A549 (cell line): Measurements from ENCODE around the gene UNKL. TPM values are rescaled to one million over a fixed set of nuclear protein-coding genes. Genes with fewer than 3 reads are reported as not detected.

ENCODE experiments used
- ATAC-seq, 2 experiments: fragments of 200-7000 bp in 1 of 2; fragments of >200 bp in 1 of 2; cut with Nextera tagmentation in 1 of 2; cut with Tn5 transposase in 1 of 2; 3 replicates each; pipeline versions ENCODE4 v1.8.0 to v1.9.1; 2018 to 2020; ENCODE audit warnings: mild to moderate bottlenecking in 1 of 2, moderate library complexity in 1 of 2
- CTCF ChIA-PET: fragments of 300-600 bp; sonication (Branson Sonifier 250); formaldehyde crosslinking; extraction: SDS; loops from one replicate; lab custom pipeline; 2021; ENCODE audit warnings: antibody characterized with exemption, inconsistent platforms; lab: Yijun Ruan, JAX
- POLR2A ChIA-PET: fragments of 350-600 bp; formaldehyde crosslinking; extraction: SDS; loops from one replicate; lab custom pipeline; 2021; ENCODE audit warnings: antibody characterized with exemption, inconsistent platforms; lab: Yijun Ruan, JAX
- DNase-seq, 2 experiments: peaks; one replicate each; pipeline versions ENCODE4 v3.0.0 to v3.0.0-alpha.2; 2011 to 2016; ENCODE audit warnings: low read depth in 1 of 2, low spot score in 1 of 2
- FAIRE-seq: peaks from 2 replicates; lab custom pipeline; 2011; peaks lifted over from hg19 to GRCh38; lab: Jason Lieb, UNC
- H3K27ac ChIP-seq, 2 experiments: fragments of >200 bp; sonication (Bioruptor Twin); formaldehyde crosslinking; 3 replicates each; pipeline ENCODE4 v1.5.1; 2016 to 2017
- H3K4me1 ChIP-seq: fragments of >200 bp; sonication (Bioruptor Twin); formaldehyde crosslinking; 3 replicates; pipeline ENCODE4 v1.6.1; 2016
- H3K4me2 ChIP-seq: fragments of >200 bp; sonication (Bioruptor Twin); formaldehyde crosslinking; 3 replicates; pipeline ENCODE4 v1.6.1; 2016
- H3K4me3 ChIP-seq: fragments of >200 bp; sonication (Bioruptor Twin); formaldehyde crosslinking; 3 replicates; pipeline ENCODE4 v1.5.1; 2016
- H3K9me3 ChIP-seq: fragments of >200 bp; sonication (Bioruptor Twin); formaldehyde crosslinking; 3 replicates; pipeline ENCODE4 v1.6.1; 2016
- ATOH8 ChIP-seq: fragments of 250-450 bp; sonication (Bioruptor Pico); IDR thresholded peaks from 2 replicates; pipeline ENCODE4 v1.5.0; 2020; ENCODE audit warnings: low read depth, mild to moderate bottlenecking, moderate library complexity
- CBX2 ChIP-seq: fragments of 200-600 bp; sonication (generic); IDR thresholded peaks from 2 replicates; pipeline ENCODE4 v1.6.1; 2016; ENCODE audit warnings: low read depth, mild to moderate bottlenecking, borderline replicate concordance
- CEBPB ChIP-seq, 2 experiments: fragments of >200 bp in 1 of 2; sonication (Bioruptor Twin) in 1 of 2; formaldehyde crosslinking in 1 of 2; IDR thresholded peaks; 2 replicates each; pipeline ENCODE4 v1.6.1; 2012 to 2016
- CHD2 ChIP-seq: fragments of 150-350 bp; IDR thresholded peaks from 2 replicates; pipeline ENCODE4 v1.6.1; 2014; ENCODE audit warnings: low read length; ENCODE audit not compliant: partially characterized antibody
- FOSL2 ChIP-seq, 2 experiments: fragments of 450-650 bp in 1 of 2; fragments of >200 bp in 1 of 2; sonication (Bioruptor Twin) in 1 of 2; formaldehyde crosslinking; IDR thresholded peaks; 2 replicates each; pipeline versions ENCODE4 v1.5.0 to v1.6.1; 2016 to 2020; ENCODE audit warnings: mild to moderate bottlenecking in 1 of 2, moderate library complexity in 1 of 2
- FOXS1 ChIP-seq: fragments of 250-450 bp; sonication (Bioruptor Pico); IDR thresholded peaks from 2 replicates; pipeline ENCODE4 v1.5.0; 2020; ENCODE audit warnings: mild to moderate bottlenecking, moderate library complexity
- HDAC2 ChIP-seq: fragments of 200-600 bp; sonication (generic); IDR thresholded peaks from 2 replicates; pipeline ENCODE4 v1.6.1; 2016
- HEYL ChIP-seq: fragments of 250-450 bp; sonication (Bioruptor Pico); IDR thresholded peaks from 2 replicates; pipeline ENCODE4 v1.8.0; 2021; ENCODE audit warnings: mild to moderate bottlenecking, moderate library complexity
- HOXA7 ChIP-seq: fragments of 250-450 bp; sonication (Bioruptor Pico); IDR thresholded peaks from 2 replicates; pipeline ENCODE4 v1.5.0; 2020; ENCODE audit warnings: mild to moderate bottlenecking, moderate library complexity
- JUN ChIP-seq, 2 experiments: fragments of >200 bp; sonication (Bioruptor Twin); formaldehyde crosslinking; IDR thresholded peaks; 2 replicates in 1 of 2; 3 replicates in 1 of 2; pipeline ENCODE4 v1.6.1; 2016 to 2017
- JUNB ChIP-seq: fragments of >200 bp; sonication (Bioruptor Twin); formaldehyde crosslinking; IDR thresholded peaks from 2 replicates; pipeline ENCODE4 v1.6.1; 2016
- MAX ChIP-seq: IDR thresholded peaks from 2 replicates; pipeline ENCODE4 v1.6.1; 2012
- PHF8 ChIP-seq: fragments of 200-600 bp; sonication (generic); IDR thresholded peaks from 2 replicates; pipeline ENCODE4 v1.6.1; 2016; ENCODE audit warnings: low read depth, mild to moderate bottlenecking, antibody characterized with exemption, moderate library complexity, borderline replicate concordance
- POLR2A ChIP-seq: IDR thresholded peaks from 2 replicates; pipeline ENCODE4 v1.6.1; 2012; ENCODE audit warnings: mild to moderate bottlenecking, low read length
- RCOR1 ChIP-seq: fragments of 150-350 bp; IDR thresholded peaks from 2 replicates; pipeline ENCODE4 v1.6.1; 2014; ENCODE audit warnings: antibody characterized with exemption, low read length, low read depth
- RNF2 ChIP-seq: fragments of 200-600 bp; sonication (generic); IDR thresholded peaks from 2 replicates; pipeline ENCODE4 v1.6.1; 2016; ENCODE audit warnings: low read depth, mild to moderate bottlenecking, antibody characterized with exemption, moderate library complexity, borderline replicate concordance
- SMC3 ChIP-seq: fragments of >200 bp; sonication (Bioruptor Twin); formaldehyde crosslinking; IDR thresholded peaks from 3 replicates; pipeline ENCODE4 v1.6.1; 2018; ENCODE audit warnings: inconsistent platforms
- SREBF2 ChIP-seq: fragments of 450-650 bp; IDR thresholded peaks from 2 replicates; pipeline ENCODE4 v1.6.1; 2014; ENCODE audit warnings: mild to moderate bottlenecking, moderate library complexity
- USF2 ChIP-seq: fragments of 450-650 bp; IDR thresholded peaks from 2 replicates; pipeline ENCODE4 v1.6.1; 2014; ENCODE audit warnings: antibody characterized with exemption
- ZFP36 ChIP-seq: fragments of 450-650 bp; IDR thresholded peaks from 2 replicates; pipeline ENCODE4 v1.6.1; 2014; ENCODE audit warnings: borderline replicate concordance; ENCODE audit not compliant: partially characterized antibody
- ZNF302 ChIP-seq: fragments of 250-450 bp; sonication (Bioruptor Pico); IDR thresholded peaks from 2 replicates; pipeline ENCODE4 v1.9.0; 2021; ENCODE audit warnings: inconsistent platforms, mild to moderate bottlenecking, moderate library complexity
- ZSCAN20 ChIP-seq: fragments of 250-450 bp; sonication (Bioruptor Pico); IDR thresholded peaks from 2 replicates; pipeline ENCODE4 v1.8.0; 2022; ENCODE audit warnings: mild to moderate bottlenecking, moderate library complexity
- WGBS: methylation state at CpG from one replicate; pipeline ENCODE4 v1.1.6; 2017; ENCODE audit errors: missing lambda C conversion rate; 5-methylcytosine and 5-hydroxymethylcytosine counted together
- polyA plus RNA-seq, 4 experiments: library from polyadenylated mRNA; depleted of rRNA in 3 of 4; stranded (reverse); fragments of >200 nt; fragmentation: RNase III in 1 of 4; extraction: RNeasy Plus Mini Kit Qiagen cat#74134 plus additional on column Dnase treatment in 1 of 4; gene quantifications; 2 replicates in 3 of 4; 3 replicates in 1 of 4; pipeline ENCODE4 v1.2.3, GENCODE V29; 2011 to 2017
- TF ChIP-seq, protein P1 (sequence below): fragments of >200 bp; sonication (Bioruptor Twin); formaldehyde crosslinking; IDR thresholded peaks from 2 replicates; pipeline ENCODE4 v1.6.1; 2016
- TF ChIP-seq, protein P2 (sequence below): IDR thresholded peaks from 2 replicates; pipeline ENCODE4 v1.6.1; 2012

UNKL gene
- polyA plus RNA-seq, 2 of the 4 experiments (the other 2 are of a cell fraction) = 20.7 to 37.6 TPM

DNA sequence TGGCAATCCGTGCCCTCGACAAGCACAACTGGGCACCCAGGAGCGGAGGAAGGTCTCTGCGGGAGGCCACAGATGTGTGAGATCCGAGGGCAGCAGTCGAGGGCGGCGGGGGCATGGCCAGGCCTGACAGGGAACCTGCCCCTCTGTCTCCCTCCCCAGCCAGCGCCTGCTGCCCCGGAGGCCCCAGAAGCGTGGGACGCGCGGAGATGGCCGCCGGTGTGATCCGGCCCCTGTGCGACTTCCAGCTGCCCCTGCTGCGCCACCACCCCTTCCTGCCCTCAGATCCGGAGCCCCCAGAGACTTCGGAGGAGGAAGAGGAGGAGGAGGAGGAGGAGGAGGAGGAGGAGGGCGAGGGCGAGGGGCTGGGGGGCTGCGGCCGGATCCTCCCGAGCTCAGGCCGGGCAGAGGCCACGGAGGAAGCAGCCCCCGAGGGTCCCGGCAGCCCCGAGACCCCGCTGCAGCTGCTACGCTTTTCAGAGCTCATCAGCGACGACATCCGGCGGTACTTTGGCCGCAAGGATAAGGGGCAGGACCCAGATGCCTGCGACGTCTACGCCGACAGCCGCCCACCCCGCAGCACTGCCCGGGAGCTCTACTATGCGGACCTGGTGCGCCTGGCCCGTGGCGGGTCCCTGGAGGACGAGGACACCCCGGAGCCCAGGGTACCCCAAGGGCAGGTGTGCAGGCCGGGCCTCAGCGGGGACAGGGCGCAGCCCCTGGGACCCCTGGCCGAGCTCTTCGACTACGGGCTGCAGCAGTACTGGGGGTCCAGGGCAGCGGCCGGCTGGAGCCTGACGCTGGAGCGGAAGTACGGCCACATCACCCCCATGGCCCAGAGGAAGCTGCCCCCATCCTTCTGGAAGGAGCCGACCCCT, 18.1 kb upstream of the UNKL start:
- Histone ChIP-seq H3K4me1 (peaks cover 10% of the 10 kb centered on the region; the same call in 2 of the 3 replicates), H3K9me3 (no peaks in the 10 kb centered on the region), H3K4me2 (no peak overlapping the region), H3K27ac (no peak overlapping the region), H3K4me3 (no peak overlapping the region)
- DNase-seq (no peak), FAIRE-seq (no peak), ATAC-seq (no peak)
- ChIA-PET CTCF (interaction anchor here (0.9 kb wide), 1 partner anchor 331 kb away, joined by 5 read pairs; no protein-coding TSS in a partner anchor), POLR2A (interaction anchor here (1.1 kb wide), 1 partner anchor 12 kb away, joined by 3 read pairs; the partner anchor contains the start of gene UQCC4)
- WGBS = 85% methylated on average over 51 of the region's 63 CpGs
- no peak for TF ChIP-seq JUNB
- TF ChIP-seq ZSCAN20 (CRISPR knock-in tag) = no peak
- no peak for TF ChIP-seq CBX2

DNA sequence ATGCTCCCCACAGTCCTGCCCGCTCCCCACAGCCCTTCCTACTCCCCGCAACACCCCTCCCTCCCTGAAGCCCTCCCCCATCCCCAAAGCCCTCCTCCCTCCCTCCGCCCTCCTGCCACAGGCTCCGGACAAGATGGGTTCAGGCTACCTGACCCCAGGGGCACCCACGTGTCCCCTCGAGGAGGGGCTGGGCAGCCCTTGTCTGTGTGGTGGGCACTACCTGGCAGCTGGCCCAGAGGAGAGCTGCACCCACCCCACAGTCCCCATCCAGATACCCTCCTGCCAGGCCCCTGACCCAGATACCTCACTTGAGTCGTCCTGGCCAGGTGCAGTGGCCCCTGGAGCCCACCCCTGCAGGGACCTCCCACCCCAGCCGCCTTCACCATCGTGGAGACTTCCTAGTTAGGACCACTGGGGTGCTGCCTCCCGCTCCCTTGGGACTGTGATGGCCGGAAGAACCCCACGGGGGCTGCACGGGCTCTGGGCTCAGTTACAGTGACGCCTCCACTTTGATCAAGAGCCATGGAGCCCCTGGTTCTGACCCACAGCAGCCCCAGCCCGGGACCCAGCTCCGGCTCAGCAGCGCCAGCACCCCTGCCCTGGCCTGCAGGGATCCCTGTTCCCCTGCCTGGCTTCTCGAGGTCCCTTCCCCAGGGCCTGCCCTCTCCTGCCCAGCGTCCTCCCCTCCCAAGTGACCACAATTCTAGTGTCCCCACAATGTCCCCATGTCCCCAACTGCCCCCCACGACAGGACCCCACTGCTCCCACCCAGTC, 17.2 kb upstream of the UNKL start:
- Histone ChIP-seq H3K9me3 (no peaks in the 10 kb centered on the region), H3K4me3 (no peak overlapping the region), H3K4me1 (peaks cover 10% of the 10 kb centered on the region; the same call in 2 of the 3 replicates), H3K27ac (no peak overlapping the region), H3K4me2 (no peak overlapping the region)
- ATAC-seq (no peak), FAIRE-seq (no peak), DNase-seq (no peak)
- CTCF ChIA-PET = no interaction called here
- POLR2A ChIA-PET = interaction anchor here (0.7 kb wide), 1 partner anchor 11 kb away, joined by 3 read pairs; the partner anchor contains the start of gene UQCC4
- WGBS = 77% methylated on average over 5 of the region's 20 CpGs
- TF ChIP-seq FOXS1 (CRISPR knock-in tag) (no peak), FOSL2 (IDR thresholded peaks at IDR 0.05) (no peak), FOSL2 (CRISPR knock-in tag; IDR thresholded peaks at IDR 0.05) (no peak), RNF2 (no peak), HOXA7 (no peak), USF2 (no peak), JUN (IDR thresholded peaks at IDR 0.05) (no peak), PHF8 (no peak), CEBPB (IDR thresholded peaks at IDR 0.05) (no peak), MAX (no peak), HEYL (CRISPR knock-in tag) (no peak), RCOR1 (no peak)
- TF ChIP-seq, protein P1, sequence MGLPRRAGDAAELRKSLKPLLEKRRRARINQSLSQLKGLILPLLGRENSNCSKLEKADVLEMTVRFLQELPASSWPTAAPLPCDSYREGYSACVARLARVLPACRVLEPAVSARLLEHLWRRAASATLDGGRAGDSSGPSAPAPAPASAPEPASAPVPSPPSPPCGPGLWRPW = no peak

DNA sequence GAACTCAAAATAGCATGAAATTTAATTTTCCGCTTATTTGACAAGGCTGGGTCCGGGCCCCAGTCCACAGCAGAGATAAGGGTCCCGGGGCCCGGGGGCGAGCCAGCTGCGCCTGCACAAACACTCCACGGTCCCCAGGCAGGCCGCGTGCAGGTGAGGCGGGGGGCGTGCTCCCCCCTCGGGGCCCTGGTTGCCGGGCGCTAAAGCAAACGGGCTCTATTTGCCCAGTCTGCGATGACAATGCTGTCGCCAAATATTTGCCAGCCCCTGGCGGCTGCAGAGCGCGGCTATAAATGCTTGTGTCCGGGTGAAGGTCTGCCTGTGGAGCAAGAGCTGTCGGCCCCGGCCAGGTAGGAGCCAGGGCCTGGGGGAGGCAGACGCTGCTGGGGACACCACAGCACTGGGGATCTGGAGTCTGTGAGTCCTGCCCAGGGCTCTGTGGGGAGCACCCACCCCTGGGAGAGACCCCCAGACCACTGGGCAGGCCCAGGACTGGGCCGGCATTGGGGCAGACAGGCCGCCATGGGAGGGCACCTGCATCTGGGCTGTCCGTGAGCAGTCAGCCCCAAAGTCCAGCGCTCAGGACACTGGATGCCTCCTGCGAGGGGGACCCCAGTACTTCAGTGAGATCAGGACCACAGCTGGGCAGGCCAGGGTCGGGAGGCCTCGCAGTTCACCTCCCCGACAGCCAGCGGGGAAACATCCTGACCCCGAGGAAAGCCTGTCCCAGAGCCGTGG, 16.4 kb upstream of the UNKL start, which contains the start of gene PERCC1:
PERCC1 (plus strand) TSS at position 320 of the 738 bp plus-strand sequence. CDS start 1,516 bp downstream, outside the sequence.
- Histone ChIP-seq H3K4me2 (no peak within 1 kb of the TSS), H3K9me3 (no peaks in the 10 kb centered on the region), H3K4me1 (peaks cover 10% of the 10 kb centered on the region; the same call in 2 of the 3 replicates), H3K4me3 (no peak within 1 kb of the TSS), H3K27ac (no peak within 1 kb of the TSS)
- FAIRE-seq = no peak
- 58% methylated on average over 19 of the region's 35 CpGs for WGBS
- ATAC-seq = no peak
- ChIA-PET CTCF (no interaction called here), POLR2A (interaction anchor here (0.7 kb wide), 1 partner anchor 10 kb away, joined by 3 read pairs; the partner anchor contains the start of gene UQCC4)
- no peak for DNase-seq
- TF ChIP-seq SREBF2 (no peak), SMC3 (no peak), CHD2 (no peak), ZFP36 (no peak), ZNF302 (CRISPR knock-in tag) (no peak), ATOH8 (no peak), HDAC2 (no peak), FOSL2 (IDR thresholded peaks at IDR 0.05) (no peak), FOSL2 (CRISPR knock-in tag; IDR thresholded peaks at IDR 0.05) (no peak), POLR2A (no peak), JUNB (no peak)
- TF ChIP-seq, protein P2, sequence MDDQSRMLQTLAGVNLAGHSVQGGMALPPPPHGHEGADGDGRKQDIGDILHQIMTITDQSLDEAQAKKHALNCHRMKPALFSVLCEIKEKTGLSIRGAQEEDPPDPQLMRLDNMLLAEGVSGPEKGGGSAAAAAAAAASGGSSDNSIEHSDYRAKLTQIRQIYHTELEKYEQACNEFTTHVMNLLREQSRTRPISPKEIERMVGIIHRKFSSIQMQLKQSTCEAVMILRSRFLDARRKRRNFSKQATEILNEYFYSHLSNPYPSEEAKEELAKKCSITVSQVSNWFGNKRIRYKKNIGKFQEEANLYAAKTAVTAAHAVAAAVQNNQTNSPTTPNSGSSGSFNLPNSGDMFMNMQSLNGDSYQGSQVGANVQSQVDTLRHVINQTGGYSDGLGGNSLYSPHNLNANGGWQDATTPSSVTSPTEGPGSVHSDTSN = no peak
